T-helper 9 cell (primary cell): ENCODE measurements around the gene SANBR.
"Not testable (repeated sequence)": the region's sequence is repeated elsewhere in the genome, so short reads cannot be mapped to it uniquely, and the experiment has no call there.

Source experiments
- DNase-seq: peaks from one replicate; pipeline ENCODE4 v3.0.0-alpha.2; 2020
- total RNA-seq, 2 donors: gene quantifications; one replicate each; lab custom pipeline; 2026; lab: John Stamatoyannopoulos, UW

Gene SANBR
- total RNA-seq, result 3.9 to 5.8 reads per million in 2 donors

DNA sequence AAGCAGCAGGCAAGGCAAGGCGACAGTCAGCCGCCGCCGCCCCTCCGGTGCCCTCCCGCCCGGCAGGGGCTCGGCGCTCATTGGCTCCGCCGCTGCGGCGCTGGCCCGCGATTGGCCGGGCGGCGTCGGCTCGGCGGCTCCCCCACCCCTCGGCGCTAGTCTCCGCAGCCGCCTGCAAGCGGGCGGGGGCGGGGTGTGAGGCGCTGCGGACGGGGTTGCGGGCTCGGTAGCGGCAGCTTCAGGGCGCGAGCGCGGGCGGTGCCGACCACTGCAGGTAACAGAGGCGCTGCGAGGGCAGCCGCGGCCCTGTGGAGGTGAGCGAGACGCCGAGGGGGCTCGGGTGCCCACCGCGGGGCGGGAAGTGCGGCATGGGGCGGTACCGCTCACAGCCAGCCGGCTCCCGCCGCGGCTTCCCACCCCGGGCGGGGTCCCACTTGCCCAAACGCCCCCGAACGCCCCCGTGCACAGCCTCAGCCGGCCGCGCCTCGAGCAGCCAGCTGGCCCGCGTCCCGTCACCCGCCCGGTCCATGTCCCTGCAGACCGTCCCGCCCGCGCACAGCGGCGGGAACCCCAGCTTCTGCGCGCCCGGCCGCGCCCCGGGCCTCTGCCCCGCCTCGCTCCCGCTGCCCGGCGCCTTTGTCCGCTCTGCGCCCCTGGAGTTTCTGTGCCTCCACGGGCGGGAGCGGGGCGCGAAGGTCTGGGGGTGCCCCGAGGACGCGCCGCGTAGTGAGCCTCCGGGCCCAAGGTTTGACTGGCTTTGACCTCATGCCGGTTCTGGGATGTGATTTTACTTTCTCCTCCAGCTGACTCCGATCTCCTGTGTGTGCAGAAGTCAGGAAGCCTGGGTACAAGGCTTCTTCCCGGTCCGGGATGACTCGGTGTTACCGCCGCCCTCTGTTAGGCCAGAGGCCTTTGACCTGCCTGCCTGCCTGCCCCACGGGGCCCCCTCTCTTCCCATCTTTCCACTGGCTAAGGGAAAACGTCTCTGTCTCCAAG, at the start of gene SANBR:
Gene SANBR, plus strand, starts transcription at position 158 of the 996 bp plus-strand sequence. CDS start 4,480 bp downstream, outside the sequence.
- DNase-seq, result peak; percentile 79

DNA sequence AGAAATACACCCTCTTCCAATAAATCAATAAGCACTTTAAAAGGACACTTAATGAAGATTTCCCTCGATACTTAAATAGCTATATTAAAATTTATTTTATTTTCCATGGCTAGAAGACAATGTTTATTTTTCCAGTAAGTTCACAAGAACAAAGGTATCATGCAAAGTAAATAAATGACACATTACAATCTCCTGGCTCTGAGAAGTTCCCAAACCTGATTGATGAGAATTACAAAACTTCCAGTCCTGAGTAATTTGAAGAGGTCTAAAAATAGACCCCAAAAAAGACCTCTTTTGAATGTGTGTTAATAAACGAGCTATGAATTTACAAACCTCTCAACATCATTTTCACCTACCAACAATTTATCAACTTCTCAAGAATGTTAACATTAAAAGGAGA, 49.7 kb upstream of the SANBR start:
- no peak for DNase-seq

DNA sequence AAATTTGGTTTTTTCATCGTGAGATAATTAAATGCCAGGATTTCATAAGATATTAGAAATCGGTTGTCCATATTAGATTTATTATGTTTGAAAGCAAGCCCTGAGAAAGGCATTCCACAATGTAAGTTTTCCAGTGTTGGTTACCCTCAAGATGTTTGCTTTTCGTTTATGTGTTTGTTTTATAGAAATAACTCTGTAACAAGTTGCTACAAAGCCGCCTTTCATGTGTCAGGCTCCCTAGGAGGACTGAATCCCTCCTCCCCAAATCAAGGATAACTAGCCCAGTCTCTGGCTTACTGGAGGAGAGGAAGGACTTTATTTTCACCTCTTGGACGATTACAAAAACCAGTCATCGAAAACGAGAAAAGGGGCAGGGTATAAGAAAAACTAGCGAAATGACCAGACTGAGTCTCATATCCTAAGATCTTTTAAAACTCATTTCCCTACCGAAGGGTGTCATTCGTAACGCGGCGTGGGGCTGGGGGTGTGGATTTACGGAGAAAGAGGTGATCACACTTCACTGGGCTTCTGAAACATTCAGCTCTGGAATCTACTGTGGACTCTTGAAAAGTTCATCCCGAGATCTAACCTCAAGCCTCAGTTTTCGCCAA, 49.2 kb upstream of the SANBR start:
- no peak for DNase-seq

DNA sequence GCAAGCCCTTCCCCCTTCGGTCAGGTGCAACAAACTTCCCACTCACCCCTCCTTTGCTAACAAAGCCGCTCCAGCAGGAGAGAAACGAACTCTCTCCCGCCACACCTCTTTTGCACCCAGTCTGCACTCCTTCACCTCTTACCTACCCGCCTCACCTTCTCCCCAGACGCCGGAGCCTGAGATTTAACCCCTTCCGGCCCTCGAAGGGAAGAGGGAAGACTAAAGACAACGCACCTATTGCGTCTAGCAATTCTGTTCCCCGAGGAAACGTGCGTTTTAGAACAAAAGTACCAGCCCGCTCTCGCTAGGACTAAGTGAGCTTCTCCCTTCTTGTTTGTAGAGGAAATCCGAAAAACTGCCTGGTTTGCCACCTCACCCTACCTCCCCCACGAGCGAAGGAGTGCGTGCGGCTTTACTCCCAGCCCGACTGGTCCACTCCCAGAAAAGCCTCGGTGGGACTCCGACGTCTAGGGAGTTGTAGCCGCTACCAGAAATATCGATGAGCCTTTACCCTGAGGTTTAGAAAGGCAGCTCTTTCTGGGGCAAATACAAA, 48.6 kb upstream of the SANBR start:
- peak; percentile 49 for DNase-seq

DNA sequence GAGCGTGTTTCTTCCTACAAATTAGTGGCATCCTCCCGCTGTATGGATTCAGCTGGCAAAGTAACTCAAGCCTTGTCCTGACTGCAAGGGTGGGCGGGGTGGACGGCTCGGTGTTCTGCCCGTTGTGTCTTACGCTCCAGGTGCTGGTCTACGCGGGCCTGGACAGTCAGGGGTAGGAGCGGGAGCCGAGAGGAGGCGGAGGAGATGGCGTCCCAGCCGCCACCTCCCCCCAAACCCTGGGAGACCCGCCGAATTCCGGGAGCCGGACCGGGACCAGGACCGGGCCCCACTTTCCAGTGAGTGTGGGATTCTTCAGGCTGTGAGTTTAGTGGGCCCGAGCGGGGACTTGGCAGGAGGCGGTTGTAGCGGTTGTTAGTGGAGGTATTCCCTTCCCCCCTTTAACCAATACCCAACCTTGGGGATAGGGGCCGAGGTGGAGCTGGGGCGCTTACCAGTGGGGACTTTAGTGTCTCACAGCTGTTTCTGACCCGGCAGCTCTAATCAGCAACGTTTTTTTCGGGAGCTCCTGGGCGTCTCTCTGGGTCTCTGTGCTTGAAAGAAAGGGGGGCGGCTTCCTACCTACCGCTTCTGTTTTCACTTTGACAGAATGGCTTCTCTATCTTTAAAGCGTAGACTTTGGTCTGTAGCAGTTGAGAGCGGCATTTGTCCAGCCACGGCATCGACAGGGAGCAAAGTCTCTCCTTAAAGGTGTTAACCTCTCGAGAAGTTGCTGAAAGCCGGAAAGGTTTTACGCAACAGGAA, 47.9 kb upstream of the SANBR start, which contains the start of the genes PEX13 and PUS10:
Gene PEX13, plus strand, starts transcription at position 165 of the 762 bp plus-strand sequence. Its CDS starts 40 bp downstream, at position 205.
Gene PUS10, minus strand, starts transcription at position 700 of the 762 bp plus-strand sequence. CDS start 6,365 bp downstream, outside the sequence.
- DNase-seq, result peak; percentile 48

DNA sequence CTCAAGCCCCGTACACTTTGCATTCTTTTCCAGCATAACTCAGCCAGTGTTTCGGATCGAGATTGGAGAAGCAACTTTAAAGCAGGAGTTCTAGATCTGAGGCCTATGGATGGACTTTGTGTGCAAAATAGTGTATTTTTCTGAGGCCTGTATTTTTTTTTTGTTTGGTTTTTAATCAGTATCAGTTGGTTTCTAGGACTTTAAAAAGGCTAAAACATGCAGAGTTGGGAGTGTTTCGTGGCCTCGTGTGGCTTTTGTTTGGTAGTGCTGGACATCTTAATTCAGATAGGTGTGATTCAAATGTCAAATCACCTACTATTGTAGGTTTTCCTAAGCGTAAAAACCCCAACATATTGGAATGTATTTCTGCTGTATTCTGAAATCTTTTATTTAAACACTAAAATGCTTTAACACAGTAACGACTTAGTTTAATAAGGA, 47.3 kb upstream of the SANBR start:
- no peak for DNase-seq

DNA sequence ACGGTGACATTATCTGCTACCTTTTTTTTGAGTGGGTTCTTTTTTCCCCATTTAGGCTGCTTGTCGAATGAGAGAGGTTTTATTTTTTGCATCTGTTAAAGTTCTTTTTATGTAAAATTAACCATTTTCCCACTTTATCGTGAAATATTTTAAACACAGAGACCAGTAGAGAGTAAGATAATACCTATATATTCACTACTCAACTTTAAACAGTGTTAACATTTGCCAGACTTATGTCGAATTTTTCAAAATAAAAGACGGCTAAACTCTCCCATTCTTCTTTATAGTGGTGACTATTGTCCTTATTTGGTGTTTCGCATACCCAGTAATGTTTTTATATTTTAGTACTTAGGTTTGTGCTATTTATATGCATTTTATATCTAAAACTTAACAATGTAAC, 46.9 kb upstream of the SANBR start:
- DNase-seq, result no peak

DNA sequence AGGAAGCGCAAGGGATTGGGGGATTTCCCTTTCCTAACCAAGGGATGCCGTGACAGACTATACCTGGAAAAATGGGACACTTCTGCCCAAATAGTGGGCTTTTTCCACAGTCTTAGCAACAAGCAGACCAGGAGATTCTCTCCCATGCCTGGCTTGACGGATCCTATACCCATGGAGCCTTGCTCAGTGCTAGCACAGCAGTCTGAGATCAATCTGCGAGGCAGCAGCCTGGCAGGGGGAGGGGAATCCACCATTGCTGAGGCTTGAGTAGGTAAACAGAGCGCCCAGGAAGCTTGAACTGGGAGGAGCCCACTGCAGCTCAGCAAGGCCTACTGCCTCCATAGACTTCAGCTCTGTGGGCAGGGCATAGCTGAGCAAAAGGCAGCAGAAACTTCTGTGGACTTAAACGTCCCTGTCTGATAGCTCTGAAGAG, 44.4 kb upstream of the SANBR start:
- DNase-seq, result no peak

DNA sequence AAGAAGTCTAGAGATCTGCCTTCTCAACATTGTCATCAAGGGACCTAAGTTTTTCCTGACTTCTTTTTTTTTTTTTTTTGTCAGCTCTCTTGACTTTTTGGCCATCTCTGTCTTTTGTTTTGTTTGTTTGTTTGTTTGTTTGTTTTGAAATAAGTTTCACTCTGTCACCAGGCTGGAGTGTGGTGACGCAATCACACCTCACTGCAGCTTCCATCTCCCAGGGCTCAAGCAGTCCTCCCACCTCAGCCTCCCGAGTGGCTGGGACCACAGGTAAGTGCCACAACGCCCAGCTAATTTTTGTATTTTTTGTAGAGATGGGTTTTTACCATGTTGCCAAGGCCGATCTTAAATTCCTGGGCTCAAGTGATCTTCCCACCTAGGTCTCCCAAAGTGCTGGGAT, 42.0 kb upstream of the SANBR start:
- DNase-seq, result no peak

DNA sequence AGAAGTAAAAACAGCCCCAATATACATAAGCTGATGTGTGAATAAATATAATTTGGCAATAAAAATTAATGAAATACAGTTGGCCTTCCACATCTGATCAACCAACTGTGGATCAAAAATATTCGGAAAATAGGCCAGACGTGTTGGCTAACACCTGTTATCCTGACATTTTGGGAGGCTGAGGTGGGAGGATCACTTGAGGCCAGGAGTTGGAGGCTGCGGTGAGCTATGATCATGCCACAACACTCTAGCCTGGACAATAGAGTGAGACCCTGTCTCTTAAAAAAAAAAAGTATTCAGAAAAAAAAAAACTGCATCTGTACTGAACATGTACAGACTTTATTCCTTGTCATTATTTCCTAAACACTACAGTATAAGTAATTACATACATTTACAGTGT, 36.1 kb upstream of the SANBR start:
- DNase-seq, result no peak

DNA sequence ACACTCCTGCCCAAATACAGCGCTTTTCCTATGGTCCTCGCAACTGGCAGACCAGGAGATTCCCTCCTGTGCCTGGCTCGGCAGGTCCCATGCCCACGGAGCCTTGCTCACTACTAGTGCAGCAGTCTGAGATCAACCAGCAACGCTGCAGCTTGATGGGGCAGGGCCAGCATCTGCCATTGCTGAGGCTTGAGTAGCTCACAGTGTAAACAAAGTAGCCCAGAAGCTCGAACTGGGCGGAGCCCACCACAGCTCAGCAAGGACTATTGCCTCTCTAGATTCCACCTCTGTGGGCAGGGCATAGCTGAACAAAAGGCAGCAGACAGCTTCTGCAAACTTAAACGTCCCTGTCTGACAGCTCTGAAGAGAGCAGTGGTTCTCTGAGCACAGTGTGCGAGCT, 31.1 kb upstream of the SANBR start:
- not testable (repeated sequence) for DNase-seq

DNA sequence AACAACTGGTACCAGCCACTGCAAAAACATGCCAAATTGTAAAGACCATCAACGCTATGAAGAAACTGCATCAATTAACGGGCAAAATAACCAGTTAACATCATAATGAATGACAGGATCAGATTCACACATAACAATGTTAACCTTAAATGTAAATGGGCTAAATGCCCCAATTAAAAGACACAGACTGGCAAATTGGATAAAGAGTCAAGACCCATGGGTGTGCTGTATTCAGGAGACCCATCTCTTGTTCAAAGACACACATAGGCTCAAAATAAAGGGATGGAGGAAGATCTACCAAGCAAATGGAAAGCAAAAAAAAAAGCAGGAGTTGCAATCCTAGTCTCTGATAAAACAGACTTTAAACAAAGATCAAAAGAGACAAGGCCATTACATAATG, 29.0 kb upstream of the SANBR start:
- DNase-seq, result not testable (repeated sequence)

DNA sequence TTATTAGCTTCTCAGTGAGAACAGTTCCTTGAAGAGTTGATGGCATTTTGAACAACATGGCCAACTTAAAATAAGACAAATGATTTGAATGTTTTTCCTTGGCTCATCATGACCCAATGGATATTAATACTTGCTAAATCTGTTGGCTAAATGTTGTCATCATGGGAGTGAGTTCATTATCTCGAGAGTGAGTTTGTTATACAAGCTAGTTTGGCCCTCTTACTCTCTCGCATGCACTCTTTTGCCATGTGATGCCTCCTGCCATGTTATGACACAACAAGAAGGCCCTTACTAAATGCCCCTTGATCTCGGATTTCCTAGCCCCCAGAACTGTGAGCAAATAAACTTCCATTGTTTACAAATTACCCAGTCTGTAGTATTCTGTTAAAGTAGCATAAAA, 22.9 kb upstream of the SANBR start:
- no peak for DNase-seq

DNA sequence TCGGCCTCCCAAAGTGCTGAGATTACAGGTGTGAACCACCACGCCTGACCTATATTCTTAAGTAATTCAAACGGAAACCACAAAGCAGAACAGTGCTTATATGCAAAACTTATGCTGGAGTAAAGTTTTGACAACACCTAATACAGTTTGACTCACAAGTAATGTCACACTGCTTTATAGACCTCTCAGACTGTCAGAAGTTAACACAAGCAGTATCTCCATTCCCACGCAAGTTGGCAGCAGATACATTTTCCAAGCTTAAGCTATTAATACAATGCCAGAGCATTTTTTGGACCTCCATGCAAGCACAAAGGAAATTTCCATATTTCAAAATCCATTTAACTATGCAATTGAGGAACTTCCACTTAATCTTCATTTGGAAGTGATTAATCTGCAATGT, 21.0 kb upstream of the SANBR start:
- no peak for DNase-seq

DNA sequence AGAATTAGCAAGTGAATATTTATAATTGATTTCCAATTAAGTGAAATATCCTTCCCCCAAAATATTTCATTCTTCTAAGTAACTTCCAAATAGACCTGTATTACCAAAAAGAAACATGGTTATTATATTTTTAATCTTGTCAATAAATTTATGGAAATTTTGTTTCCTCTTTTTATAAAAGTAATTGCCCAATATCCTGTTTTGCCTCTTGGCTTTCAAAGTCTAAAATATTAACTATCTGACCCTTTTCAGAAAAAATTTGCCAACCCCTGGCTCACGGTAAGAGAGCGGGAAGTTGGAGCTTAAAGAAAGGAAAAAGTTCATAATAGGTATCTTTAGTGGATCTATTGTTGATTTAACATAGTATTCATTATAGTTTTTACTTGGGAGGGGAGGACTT, 20.4 kb upstream of the SANBR start:
- DNase-seq, result no peak

DNA sequence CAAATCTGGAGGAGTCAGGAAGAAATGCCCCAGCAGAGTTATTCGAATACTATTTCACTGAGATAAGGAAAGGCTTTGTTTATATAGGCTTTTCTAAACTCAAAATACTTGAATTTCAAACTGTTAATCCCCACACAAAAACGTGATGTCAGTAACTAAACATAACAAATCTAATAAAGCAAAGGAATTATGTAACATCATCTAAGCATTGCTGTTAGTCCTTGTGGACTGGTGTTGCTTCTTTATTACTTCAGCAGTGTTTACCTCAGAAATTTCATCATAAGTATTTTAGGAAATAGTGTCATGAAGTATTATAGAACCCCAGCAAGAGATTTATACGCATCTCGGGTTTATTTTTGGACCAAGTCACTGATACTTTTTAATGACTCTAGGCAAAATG, 19.7 kb upstream of the SANBR start:
- DNase-seq, result no peak

DNA sequence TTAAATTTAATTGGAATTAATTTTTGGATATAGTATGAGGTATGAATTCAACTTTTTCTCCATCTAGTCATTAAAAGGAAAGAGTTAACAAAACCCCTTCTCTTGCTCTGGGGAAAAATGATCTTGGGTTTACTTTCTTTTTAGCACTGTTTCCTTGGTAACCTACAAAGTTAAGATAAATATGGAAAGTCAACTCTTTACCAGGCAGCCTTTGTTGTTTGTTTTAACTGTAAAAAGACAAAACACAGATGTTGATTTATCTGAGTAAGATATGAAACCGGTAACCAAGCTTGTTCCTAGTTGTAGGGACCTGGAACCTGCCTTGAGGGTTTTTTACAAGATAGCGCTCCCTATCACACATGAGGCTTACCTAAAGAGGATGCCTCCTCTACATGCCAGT, 10.1 kb upstream of the SANBR start:
- no peak for DNase-seq

DNA sequence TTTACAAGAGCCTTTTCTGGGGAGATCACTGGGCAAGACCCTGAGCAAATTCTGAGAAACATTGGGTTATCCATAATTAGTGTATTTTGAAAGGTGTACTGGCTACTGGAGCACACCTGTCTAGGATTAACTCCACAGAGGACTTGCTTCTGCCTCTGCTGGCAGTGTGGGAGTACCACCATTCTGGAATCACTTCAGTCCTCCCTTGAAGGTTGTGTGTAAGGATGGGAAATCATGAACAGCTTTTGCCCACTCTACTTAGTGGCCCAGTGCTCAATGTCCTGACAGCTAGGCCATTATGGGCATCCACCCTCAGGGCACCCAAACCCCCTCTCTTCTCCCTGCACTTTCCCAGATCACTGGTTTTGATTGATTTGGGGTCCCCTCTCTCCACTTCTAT, 8.1 kb upstream of the SANBR start:
- no peak for DNase-seq

DNA sequence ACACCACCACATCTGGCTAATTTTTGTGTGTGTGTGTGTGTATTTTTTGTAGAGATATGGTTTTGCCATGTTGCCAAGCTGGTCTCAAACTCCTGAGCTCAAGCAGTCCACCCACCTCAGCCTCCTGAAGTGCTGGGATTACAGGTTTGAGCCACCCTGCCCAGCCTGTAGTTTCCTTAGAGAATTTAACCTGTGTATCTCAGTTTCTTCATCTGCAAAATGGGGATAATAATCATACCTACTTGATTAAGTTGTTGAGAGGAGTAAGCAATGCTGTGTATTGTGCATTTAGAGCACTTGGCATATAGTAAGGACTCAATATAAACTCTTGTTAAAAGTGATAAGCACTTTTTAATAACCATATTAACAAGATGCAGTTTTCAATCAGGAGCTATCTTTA, 6.3 kb upstream of the SANBR start:
- DNase-seq, result no peak

DNA sequence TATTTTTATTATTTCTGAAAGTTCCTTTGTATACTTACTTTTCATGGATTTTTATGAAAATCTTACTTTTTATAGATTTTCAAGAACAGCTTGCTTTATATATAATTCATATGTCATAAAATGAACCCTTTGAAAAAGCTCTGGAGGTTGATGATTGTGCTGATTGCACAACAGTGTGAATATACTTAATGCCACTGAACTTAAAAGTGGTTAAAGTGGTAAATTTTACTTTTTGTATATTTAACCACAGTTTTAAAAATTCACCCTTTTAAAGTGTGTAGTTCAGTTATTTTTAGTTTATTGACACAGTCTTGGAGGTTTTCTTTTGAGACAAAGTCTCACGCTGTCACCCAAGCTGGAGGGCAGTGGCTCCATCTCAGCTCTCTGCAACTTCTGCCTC, 8.4 kb downstream of the SANBR start:
- DNase-seq, result no peak

DNA sequence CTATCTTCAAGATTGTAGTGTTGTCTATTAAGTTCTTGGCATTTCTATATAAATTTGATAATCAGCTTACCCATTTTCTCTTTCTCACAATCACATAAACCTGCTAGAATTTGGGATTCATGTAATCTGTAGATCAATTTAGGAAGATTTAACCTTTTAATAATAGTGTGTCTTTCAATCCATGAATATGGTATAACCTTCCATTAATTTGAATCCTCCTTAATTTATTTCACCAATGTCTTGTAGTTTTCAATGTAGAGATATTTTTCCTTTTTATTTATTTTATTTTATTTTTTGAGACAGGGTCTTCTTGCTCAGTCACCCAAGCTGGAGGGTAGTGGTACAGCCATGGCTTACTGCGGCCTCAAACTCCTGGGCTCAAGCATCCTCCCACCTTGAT, 20.2 kb downstream of the SANBR start:
- DNase-seq, result no peak

DNA sequence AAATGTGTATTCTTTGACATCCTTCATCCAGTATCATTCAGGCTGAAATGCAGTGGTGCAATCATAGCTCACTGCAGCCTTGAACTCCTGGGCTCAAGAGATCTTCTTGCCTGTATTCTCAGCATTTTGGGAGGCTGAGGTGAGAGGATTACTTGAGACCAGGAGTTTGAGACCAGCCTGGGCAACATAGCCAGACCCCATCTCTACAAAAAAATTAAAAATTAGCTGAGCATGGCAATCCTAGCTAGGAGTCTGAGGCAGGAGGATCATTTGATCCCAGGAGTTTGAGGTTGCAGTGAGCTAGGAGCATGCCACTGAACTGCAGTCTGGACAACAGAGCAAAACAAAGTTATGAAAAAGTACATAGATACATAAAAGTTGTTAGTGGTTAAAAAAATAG, 24.1 kb downstream of the SANBR start:
- no peak for DNase-seq
